ENCODE results near the gene ACTN4.

- TF ChIP-seq POLR2A (IDR thresholded peaks at IDR 0.05) (no peak), CTCF (IDR thresholded peaks at IDR 0.05) (no peak), EP300 (IDR thresholded peaks at IDR 0.05) (no peak)
These were observed 80.6 kb downstream of the ACTN4 start for GRCh38 chr19:38727868-38728660.

Measured in ovary (tissue), 3 donors.